GOT3 (cell line): Measurements from ENCODE around the gene RSRC2.
A peak's percentile ranks its signal among the peaks of the same experiment; 100 is the strongest.
"Not testable (repeated sequence)": the region's sequence is repeated elsewhere in the genome, so short reads cannot be mapped to it uniquely, and the experiment has no call there.

Source experiments
- DNase-seq: peaks from one replicate; lab custom pipeline; 2025; ENCODE audit warnings: mixed read lengths; lab: John Stamatoyannopoulos, UW

The RSRC2 gene, protein sequence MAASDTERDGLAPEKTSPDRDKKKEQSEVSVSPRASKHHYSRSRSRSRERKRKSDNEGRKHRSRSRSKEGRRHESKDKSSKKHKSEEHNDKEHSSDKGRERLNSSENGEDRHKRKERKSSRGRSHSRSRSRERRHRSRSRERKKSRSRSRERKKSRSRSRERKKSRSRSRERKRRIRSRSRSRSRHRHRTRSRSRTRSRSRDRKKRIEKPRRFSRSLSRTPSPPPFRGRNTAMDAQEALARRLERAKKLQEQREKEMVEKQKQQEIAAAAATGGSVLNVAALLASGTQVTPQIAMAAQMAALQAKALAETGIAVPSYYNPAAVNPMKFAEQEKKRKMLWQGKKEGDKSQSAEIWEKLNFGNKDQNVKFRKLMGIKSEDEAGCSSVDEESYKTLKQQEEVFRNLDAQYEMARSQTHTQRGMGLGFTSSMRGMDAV

DNA sequence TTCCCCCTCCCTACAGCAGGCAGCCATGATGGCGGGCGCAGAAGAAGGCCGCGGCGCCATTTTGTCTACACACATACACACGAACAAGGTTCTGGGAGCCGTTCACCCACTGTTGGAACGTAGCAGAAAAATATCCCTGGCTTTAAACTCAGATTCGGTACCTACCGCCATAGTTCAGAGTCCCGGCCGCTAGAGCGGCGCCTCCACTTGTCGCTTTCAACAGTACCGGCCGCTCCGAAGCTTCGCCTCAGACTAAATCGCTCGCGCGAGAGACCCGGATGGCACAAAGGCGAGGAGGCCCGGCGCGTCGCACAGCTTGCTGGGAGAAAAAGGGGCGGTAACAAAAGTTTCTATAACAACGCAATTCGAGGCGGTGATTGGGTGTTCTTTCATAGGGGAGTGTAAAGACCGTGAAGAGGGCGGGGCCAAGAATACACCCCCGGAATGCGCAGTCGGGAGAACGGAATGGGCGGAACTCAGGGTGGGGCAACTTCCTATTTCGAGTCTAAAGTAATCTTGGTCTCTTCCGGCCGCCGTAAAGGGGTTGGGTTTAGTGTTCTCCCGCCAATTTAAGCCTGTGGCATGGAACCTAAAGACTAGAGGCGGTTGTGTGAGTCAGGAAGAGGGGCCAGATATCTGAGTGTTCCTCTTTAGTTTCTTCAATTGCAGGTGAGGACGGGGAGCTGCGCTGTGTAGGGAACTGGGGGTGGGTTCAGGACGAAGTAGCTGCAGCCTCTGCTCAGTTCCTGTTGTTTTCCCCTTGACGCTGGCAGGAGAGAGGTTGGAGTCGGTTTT, at the start of gene RSRC2, which contains the start of gene KNTC1:
Gene RSRC2 (minus strand): TSS at position 254 of the 795 bp plus-strand sequence. CDS start 83 bp downstream, at position 171.
Gene KNTC1 (plus strand): TSS at position 567 of the 795 bp plus-strand sequence. CDS start 2,815 bp downstream, outside the sequence.
- DNase-seq = peak; percentile 94

DNA sequence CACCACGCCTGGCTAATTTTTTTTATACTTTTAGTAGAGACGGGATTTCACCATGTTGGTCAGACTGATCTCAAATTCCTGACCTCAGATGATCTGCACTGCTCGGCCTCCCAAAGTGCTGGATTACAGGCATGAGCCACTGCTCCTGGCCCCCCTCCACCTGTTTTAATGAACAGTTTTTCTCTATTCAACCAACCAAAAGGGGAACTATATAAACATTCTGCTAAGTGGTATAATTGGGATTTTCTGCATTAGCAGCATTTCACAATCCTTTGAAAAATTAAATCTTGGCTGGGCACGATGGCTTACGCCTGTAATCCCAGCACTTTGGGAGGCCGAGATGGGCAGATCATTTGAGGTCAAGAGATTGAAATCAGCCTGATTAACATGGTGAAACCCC, 45.1 kb upstream of the RSRC2 start:
- no peak for DNase-seq

DNA sequence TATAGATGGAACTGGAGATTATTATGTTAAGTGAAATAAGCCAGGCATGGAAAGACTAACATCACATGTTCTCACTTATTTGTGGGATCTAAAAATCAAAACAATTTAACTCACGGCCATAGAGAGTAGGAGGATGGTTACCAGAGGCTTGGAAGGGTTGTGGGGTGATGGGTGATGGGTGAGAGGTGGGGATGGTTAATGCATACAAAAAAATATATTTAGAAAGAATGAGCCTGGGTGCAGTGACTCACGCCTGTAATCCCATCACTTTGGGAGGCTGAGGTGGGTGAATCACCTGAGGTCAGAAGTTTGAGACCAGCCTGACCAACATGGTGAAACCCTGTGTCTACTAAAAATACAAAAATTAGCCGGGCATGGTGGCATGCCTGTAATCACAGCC, 43.3 kb upstream of the RSRC2 start:
- not testable (repeated sequence) for DNase-seq

DNA sequence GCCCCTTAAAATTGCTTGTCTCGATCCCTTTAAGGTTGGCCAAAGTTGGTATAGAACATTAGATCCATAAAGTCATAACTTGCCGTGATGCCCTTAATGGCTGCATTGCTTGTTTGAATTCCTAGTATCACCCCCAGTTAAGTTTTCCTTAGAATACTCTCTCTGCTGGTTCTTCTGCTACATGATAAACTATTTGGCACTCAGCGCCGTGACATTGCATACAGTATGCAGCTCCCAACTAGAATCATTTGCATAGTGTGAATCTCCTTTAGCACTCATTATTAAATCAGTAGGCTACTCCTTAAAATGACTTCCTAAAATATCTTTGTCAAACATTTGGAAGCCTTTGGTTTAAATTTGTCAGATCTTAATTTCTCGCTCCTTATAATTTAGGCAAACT, 42.6 kb upstream of the RSRC2 start:
- no peak for DNase-seq

DNA sequence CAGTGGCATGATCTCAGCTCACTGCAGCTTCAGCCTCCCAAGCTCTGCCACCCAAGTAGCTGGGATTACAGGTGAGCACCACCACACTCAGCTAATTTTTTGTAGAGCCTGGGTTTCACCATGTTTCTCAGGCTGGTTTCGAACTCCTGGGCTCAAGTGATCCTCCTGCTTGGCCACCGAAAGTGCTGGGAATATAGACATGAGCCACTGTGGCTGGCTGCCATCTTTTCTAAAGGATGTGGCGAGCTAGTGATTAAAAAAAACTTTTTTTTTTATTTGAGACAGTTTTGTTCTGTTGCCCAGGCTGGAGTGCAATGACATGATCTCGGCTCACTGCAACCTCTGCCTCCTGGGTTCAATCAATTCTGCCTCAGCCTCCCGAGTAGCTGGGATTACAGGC, 40.1 kb upstream of the RSRC2 start:
- DNase-seq = not testable (repeated sequence)

DNA sequence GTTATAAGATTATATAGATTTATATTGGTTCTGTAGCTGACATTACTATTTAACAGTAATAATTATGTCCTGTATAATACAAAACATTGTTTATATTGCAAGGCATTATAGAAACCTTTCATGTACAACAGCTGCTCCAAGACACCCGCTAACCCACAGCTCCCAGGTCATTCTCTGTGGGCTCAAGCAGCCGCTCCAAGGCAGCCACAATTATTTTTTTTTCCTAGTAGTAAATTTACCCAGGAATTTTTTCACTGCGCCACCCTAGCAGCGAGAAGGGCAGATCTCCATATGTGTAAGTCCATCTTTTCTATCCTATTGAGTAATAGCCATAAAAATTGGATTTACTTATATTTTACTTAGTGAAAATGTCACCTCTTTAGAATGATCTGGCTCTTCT, 36.6 kb upstream of the RSRC2 start:
- DNase-seq = no peak

DNA sequence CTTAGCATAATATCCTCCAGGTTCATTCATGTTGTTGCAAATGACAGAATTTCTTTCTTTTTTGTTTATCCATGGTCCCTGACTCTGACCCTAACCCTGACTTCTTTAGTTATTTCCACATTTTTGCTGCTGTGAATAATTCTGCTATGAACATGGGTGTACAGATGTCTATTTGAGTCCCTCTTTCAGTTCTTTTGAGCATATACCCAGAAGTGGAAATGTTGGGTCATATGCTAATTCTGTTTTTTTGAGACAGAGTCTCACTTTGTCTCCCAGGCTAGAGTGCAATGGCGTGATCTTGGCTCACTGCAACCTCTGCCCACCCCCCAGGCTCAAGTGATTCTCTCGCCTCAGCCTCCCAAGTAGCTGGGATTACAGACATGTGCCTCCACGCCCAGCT, 33.4 kb upstream of the RSRC2 start:
- DNase-seq = no peak

DNA sequence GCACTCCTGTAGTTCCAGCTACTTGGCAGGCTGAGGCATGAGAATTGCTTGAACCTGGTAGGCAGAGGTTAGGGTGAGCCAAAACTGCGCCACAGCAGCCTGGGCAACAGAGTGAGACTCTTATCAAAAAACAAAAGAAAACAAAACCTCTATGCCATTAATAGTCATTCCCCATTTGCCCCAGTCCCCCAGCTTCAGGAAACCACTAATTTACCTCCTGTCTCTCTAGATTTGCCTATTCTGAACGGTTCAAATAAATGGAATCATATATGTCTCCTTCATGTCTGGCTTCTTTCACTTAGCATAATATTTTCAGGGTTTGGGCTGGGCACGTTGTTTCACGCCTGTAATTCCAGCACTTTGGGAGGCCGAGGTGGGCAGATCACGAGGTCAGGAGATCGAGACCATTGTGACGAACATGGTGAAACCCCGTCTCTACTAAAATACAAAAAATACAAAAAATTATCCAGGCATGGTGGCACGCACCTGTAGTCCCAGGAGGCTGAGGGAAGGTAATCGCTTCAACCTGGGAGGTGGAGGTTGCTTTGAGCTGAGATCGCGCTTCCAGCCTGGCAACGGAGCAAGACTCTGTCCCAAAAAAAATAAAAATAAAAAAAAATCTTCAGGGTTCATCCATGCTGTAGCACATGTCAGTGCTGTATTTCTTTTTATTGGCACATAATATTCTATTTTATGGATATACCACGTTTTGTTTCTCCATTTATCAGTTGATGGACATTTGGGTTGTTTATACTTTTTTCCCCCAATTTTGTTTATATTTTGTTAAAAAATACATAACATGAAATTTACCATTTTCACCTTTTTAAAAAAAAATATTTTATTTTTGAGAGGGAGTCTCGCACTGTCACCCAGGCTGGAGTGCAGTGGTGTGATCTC, 32.3 kb upstream of the RSRC2 start:
- DNase-seq = no peak

DNA sequence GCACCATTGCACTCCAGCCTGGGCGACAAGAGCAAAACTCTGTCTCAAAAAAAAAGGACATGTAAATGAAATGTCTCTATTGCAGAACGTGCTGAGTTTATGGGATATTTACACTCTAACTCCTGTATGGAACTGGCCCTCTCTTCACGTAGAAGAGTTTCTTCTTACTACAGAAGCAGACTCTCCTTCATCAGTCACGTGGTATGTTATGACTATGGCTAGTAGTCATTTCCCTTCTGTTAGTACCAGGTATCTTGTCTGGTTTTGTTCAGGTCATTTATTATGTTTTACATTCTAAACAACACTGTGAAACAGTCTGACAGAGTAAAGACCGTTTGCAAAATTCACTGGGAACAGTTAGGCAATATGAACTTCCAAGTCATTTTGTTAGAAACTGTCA, 20.6 kb upstream of the RSRC2 start:
- DNase-seq = no peak

DNA sequence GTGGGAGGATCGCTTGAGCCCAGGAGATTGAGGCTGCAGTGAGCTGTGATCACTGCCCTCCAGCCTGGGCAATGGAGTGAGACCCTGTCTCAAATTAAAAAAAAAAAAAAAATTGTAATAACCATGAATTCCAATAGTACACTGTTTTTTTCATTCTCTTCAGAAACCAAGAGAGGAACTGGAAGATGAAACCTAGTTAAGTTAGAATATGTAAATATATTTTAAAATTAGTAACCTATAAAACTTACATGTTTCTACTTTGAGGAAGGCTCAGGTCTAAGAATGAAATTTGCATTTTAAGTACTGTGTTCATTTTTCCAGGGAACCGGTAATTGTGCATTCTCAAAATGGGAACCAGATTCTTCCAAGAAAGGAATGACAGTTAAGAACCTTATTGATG, 19.1 kb upstream of the RSRC2 start:
- no peak for DNase-seq

DNA sequence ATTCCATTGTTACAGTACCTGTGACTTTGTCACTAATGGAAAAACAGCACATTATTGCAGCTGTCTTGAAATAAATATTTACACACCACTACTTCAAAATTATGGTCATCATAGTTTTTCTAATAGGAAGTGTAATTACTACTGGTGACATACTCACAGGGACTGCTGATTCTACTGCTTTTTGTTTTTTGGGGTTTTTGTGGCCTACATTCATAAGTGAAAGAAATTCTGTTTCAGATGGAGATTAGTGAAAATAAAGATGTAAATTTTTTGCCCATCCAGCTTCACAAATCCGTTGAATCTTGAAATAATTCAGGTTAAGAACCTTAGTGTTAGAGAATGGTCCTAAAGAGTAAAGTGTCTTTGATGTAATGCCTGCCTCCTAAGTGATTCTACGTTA, 17.8 kb upstream of the RSRC2 start:
- DNase-seq = no peak

DNA sequence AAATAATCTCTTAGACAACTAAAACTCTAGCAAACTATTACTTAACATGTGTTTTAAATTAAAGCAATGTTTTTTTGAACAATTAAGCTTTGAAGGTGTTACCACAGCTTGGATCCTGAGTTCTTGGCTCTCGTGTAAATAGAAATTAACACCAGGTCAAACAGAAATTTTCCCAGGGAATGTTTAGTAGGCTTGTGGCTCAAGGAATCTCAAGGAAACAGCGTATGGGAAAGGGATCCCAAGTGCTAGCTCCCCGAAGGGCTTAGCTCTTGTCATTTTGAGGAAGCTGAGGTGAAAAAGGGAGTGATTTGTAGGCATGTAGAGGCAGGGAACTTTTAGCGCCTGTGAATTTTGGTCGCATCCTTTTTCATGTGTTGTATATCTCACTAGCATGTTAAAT, 11.8 kb upstream of the RSRC2 start:
- no peak for DNase-seq

DNA sequence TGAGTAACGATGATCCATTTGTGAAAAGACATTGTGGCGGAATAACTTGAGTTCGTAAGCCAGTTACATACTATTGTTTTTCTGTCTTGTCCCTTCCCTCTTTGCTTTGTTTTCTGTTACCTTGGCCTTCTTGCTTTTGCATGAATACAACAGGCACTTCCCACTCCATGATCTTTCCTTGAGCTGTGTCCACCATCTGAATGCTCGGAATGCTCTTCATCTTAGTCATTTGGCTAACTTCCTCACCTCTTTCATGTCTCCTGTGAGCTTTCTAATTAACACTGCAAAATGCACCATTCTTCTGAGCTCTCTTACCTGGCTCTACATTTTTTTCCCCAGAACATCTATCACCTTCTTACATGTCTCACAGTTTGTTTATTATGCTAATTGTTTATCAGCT, 10.3 kb upstream of the RSRC2 start:
- no peak for DNase-seq

DNA sequence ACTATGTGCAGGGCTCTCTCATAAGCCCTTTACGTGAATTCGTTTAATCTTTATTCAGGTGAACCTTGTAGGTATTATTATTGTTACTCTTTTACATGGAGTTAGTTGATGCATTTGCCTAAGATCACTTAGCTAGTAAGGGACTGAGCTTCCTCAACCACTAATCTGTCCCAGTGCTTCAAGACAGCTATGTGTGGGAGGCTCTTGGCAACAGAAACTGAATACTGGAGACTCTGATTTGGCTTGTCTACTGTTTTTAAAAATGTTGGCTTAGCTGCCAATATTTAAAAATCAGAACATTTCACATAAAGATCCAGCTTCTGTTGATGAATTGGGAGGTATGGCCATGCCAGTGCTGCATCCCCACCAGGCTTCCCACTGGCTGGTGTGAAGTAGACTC, 7.1 kb upstream of the RSRC2 start:
- no peak for DNase-seq

DNA sequence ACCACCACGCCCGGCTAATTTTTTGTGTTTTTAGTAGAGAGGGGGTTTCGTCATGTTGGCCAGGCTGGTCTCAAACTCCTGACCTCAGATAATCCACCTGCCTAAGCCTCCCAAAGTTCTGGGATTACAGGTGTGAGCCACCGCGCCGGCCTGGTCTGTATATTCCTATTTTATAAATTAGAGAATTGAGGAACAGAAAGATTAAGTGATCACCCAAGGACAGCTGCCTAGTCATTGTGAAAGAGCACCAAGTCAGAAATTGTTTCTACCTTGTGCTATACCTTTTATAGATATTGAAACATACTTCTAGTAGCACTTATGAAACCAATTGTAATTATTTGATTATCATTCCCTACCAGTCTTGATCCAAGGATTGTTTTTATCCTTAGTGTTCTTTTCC, 2.3 kb upstream of the RSRC2 start:
- no peak for DNase-seq

DNA sequence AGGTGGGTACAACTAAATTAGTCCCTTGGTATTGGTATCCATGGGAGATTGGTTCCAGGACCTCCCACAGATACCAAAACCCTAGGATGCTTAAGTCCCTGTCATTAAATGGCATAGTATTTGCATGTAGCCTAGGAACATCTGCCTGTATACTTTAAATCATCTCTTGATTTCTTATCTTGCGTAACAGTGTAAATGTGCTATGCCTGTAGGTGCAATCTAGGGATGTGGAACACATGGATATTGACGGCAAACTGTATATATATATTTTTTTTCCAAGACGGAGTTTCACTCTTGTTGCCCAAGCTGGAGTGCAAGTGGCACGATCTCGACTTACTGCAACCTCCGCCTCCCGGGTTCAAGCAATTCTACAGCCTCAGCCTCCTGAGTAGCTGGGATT, 1.8 kb upstream of the RSRC2 start:
- DNase-seq = no peak

DNA sequence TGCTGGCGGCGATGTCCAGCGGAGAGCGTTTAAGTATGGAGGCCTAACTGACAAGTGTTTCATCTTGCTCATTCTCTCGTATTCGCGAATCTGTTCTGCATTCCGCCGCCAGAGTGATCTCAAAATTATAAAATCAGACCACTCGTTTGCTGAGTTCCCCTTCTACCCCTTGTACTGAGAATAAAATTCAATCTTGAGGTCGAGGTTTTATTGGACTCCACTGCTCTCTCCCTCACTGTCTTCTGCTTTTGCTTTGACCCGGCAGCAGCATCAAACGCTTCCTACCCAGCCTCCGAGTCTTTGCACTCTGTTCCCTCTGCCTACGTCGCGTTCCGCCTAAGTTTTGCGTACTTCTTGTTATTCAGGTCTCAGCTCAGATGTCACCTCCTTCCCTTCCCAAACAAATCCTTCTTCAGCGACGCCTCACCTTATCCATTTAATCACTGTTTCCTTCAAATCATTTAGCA, 775 bp upstream of the RSRC2 start:
- DNase-seq = no peak

DNA sequence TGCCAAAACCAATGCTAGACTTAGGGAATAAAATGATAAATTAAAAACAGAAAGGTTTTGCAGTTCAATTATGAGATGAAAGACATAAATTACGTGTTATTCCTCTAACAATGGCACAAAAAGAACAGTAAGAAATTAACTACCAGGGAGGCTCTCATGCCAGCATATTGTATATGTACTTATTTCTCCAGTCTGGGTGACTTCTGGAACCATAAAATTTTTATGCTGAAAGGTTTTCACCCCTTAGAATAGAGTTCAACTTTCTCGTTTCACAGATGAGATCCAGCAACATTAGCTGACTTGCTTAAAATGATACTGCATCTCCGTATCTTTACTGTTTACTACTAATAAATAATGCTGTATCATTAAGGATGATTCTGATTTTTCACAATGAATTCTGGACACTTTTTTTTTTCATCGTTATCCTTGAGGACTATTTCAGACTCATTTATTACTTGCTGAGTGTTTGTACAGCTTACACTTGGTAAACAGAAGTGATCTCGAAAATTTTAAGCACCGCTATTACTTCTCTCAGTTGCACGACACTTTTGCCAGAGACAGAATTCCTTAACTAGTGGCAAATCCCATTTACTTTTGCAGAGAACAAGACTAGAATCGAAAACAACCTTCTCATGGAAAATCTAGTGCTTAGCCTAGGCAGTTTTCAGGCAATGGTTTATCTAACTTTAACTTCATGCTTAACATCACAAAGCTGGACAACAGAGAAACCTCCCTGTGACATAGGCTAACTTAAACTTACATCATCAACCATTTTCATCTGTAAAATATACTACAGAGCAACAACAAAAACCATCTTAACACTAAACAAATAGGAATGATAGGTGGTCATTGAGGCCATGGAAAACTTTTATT, 2.7 kb downstream of the RSRC2 start:
- DNase-seq = no peak

DNA sequence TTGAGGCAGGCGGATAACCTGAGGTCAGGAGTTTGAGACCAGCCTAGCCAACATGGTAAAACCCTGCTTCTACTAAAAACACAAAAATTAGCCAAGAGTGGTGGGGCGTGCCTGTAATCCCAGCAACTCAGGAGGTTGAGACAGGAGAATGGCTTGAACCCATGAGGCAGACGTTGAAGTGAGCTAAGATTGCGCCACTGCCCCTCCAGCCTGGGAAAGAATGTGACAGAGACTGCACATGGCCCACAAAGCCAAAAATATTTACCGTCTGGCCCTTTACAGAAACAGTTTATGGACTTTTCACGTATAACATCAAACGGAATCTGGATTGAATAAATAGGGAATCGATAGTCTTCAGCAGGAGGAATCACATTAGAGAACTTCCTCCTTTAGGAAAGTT, 3.5 kb downstream of the RSRC2 start:
- no peak for DNase-seq

DNA sequence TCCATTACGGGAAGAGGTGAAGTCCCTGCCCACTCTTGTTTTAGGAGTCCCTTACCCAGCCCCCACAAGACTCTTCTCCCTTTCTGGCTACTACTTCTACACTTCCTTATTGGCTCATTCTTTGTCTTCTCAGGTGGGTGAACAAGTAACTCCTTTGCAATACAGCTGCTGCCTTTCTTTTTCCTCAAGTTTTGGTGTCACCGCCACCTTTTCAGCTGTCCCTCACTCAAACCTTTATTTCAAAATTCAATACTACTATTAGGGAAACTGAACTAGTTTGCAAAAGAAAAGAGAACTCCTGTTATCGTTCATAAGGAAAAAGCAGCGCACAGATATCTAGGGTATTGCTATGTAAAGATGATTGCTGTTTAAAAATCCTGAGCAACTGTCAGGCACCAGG, 6.1 kb downstream of the RSRC2 start:
- DNase-seq = no peak

DNA sequence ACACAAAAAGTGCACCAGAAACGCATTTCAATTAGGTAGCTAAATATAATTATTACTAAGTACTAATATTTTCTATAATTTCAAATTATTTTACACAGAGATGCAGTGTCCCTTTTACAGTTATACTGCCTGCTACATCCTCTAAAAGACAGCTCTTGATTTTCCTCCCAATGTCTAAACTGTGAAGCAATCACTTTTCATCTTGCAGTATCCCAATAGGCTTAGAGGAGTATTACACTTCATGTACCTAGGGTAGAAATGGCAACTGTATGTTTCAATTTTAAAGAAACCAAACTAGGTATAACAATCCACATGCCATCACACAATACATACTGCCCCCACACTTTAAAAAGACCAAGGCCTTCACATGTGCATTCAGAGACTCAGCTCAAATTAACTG, 7.3 kb downstream of the RSRC2 start:
- DNase-seq = no peak
